Kidney tubule cell (primary cell): Measurements from ENCODE around the gene PEX16.

Experiments
- DNase-seq: peaks from one replicate; pipeline ENCODE4 v3.0.0-alpha.2; 2018; ENCODE audit warnings: low spot score

PEX16 gene

GRCh38 chr11:45930951-45931570 lies 13.4 kb upstream of the PEX16 start:
- DNase-seq = no peak

- peak; percentile 60 for DNase-seq
These were observed 12.5 kb upstream of the PEX16 start for GRCh38 chr11:45930031-45930794.

- peak; percentile 29 for DNase-seq
These were observed 11.9 kb upstream of the PEX16 start for GRCh38 chr11:45929486-45930030.

GRCh38 chr11:45928535-45929215 lies 11.0 kb upstream of the PEX16 start:
- no peak for DNase-seq

GRCh38 chr11:45927684-45928413 lies 10.2 kb upstream of the PEX16 start:
- no peak for DNase-seq

- DNase-seq = no peak
These were observed 9.6 kb upstream of the PEX16 start for GRCh38 chr11:45927332-45927683.

GRCh38 chr11:45926536-45927331 lies 9.1 kb upstream of the PEX16 start:
- DNase-seq = no peak

GRCh38 chr11:45926001-45926401 lies 8.3 kb upstream of the PEX16 start:
- no peak for DNase-seq

- no peak for DNase-seq
These were observed 7.9 kb upstream of the PEX16 start for GRCh38 chr11:45925550-45925949.

- DNase-seq = no peak
These were observed 7.2 kb upstream of the PEX16 start for GRCh38 chr11:45924927-45925326.

- no peak for DNase-seq
These were observed 6.6 kb upstream of the PEX16 start for GRCh38 chr11:45924036-45924915.

- DNase-seq = no peak
These were observed 4.9 kb upstream of the PEX16 start, which contains the start of gene LARGE2 for GRCh38 chr11:45922425-45923082. Gene LARGE2, plus strand, starts transcription at chr11:45922656. Its CDS starts 227 bp downstream, at chr11:45922883.

- DNase-seq = peak; percentile 4
These were observed 4.1 kb upstream of the PEX16 start for GRCh38 chr11:45921561-45922424.

GRCh38 chr11:45920531-45921477 lies 3.1 kb upstream of the PEX16 start:
- no peak for DNase-seq

- DNase-seq = no peak
These were observed 2.3 kb upstream of the PEX16 start for GRCh38 chr11:45919806-45920530.

- no peak for DNase-seq
These were observed 1.4 kb upstream of the PEX16 start for GRCh38 chr11:45918962-45919675.
